ENCODE data around the gene POP4.

The POP4 gene

GRCh38 chr19:29665826-29666577, 59.9 kb downstream of the POP4 start:
- TF ChIP-seq, protein P1, sequence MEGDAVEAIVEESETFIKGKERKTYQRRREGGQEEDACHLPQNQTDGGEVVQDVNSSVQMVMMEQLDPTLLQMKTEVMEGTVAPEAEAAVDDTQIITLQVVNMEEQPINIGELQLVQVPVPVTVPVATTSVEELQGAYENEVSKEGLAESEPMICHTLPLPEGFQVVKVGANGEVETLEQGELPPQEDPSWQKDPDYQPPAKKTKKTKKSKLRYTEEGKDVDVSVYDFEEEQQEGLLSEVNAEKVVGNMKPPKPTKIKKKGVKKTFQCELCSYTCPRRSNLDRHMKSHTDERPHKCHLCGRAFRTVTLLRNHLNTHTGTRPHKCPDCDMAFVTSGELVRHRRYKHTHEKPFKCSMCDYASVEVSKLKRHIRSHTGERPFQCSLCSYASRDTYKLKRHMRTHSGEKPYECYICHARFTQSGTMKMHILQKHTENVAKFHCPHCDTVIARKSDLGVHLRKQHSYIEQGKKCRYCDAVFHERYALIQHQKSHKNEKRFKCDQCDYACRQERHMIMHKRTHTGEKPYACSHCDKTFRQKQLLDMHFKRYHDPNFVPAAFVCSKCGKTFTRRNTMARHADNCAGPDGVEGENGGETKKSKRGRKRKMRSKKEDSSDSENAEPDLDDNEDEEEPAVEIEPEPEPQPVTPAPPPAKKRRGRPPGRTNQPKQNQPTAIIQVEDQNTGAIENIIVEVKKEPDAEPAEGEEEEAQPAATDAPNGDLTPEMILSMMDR (IDR thresholded peaks at IDR 0.05; ENCODE audit: extremely low read depth, missing control alignments), result no peak
- no peak for DNase-seq (ENCODE audit: low spot score)
